Caco-2 (cell line): Measurements from ENCODE around the gene RAB20. TPM values are rescaled to one million over a fixed set of nuclear protein-coding genes. Genes with fewer than 3 reads are reported as not detected.

Experiments
- BruUV-seq: library from RNA; stranded (reverse); fragments of 400-500 nt; replicated peaks from 2 replicates; lab custom pipeline; 2021; lab: Mats Ljungman, UMichigan
- CTCF ChIA-PET: fragments of 300-600 bp; sonication (Branson Sonifier 250); formaldehyde crosslinking; loops from one replicate; lab custom pipeline; 2022; ENCODE audit warnings: antibody characterized with exemption; lab: Charles Lee
- POLR2A ChIA-PET: fragments of 300-600 bp; sonication (Branson Sonifier 250); formaldehyde crosslinking; loops from one replicate; lab custom pipeline; 2022; ENCODE audit warnings: antibody characterized with exemption; lab: Charles Lee
- DNase-seq, 2 experiments: peaks; one replicate each; pipeline versions ENCODE4 v3.0.0 to v3.0.0-alpha.2; 2020 to 2022
- H3K27me3 ChIP-seq: replicated peaks from 2 replicates; pipeline ENCODE4 v1.6.0; 2011; ENCODE audit warnings: low read length; ENCODE audit not compliant: control insufficient read depth, insufficient read depth
- H3K36me3 ChIP-seq: 2 replicates; pipeline ENCODE4 v1.5.1; 2011; ENCODE audit warnings: low read length; ENCODE audit not compliant: control insufficient read depth, insufficient read depth
- H3K4me1 ChIP-seq: fragments of 250-450 bp; sonication (Bioruptor Pico); 2 replicates; pipeline ENCODE4 v1.5.1; 2020; ENCODE audit warnings: mild to moderate bottlenecking
- H3K4me3 ChIP-seq: 2 replicates; pipeline ENCODE4 v1.5.1; 2011; ENCODE audit warnings: low read depth, mild to moderate bottlenecking, control low read depth, low read length
- H3K9me3 ChIP-seq: fragments of 250-450 bp; sonication (Bioruptor Pico); 2 replicates; pipeline ENCODE4 v1.5.1; 2020; ENCODE audit warnings: mild to moderate bottlenecking, moderate library complexity
- H3K27ac Mint-ChIP-seq: one replicate; pipeline ENCODE4 v1.8.0; 2022; ENCODE audit warnings: mixed read lengths; ENCODE audit not compliant: unreplicated experiment
- H3K27me3 Mint-ChIP-seq: one replicate; pipeline ENCODE4 v1.8.0; 2022; ENCODE audit warnings: mixed read lengths; ENCODE audit not compliant: insufficient read depth, unreplicated experiment
- H3K36me3 Mint-ChIP-seq: one replicate; pipeline ENCODE4 v1.8.0; 2022; ENCODE audit warnings: mild to moderate bottlenecking, mixed read lengths; ENCODE audit not compliant: insufficient read depth, unreplicated experiment
- H3K4me1 Mint-ChIP-seq: one replicate; pipeline ENCODE4 v1.8.0; 2022; ENCODE audit warnings: low read depth, mixed read lengths; ENCODE audit not compliant: unreplicated experiment
- H3K4me3 Mint-ChIP-seq: one replicate; pipeline ENCODE4 v1.8.0; 2022; ENCODE audit warnings: mild to moderate bottlenecking, moderate library complexity, mixed read lengths; ENCODE audit not compliant: unreplicated experiment
- H3K9me3 Mint-ChIP-seq: one replicate; pipeline ENCODE4 v1.8.0; 2022; ENCODE audit warnings: mixed read lengths; ENCODE audit not compliant: unreplicated experiment
- CTCF ChIP-seq, 2 experiments: fragments of 200-600 bp in 1 of 2; IDR thresholded peaks; 1 replicate in 1 of 2; 2 replicates in 1 of 2; pipeline versions ENCODE4 v1.5.1 to v1.8.0; 2011 to 2022; ENCODE audit warnings: antibody characterized with exemption in 1 of 2, control low read depth in 1 of 2, inconsistent platforms in 1 of 2, low read depth in 1 of 2, low read length in 1 of 2, mild to moderate bottlenecking in 1 of 2, moderate library complexity in 1 of 2; ENCODE audit not compliant: insufficient read depth in 1 of 2, severe bottlenecking in 1 of 2, unreplicated experiment in 1 of 2
- intact Hi-C: fragments of 100-400 bp; cut with micrococcal nuclease; formaldehyde crosslinking; loops from one replicate; pipeline ENCODE4 v1.10.0; 2022; ENCODE audit not compliant: unreplicated experiment
- total RNA-seq: library from RNA; stranded (reverse); gene quantifications from 2 replicates; pipeline ENCODE4 v1.2.3, GENCODE V29; 2022

The RAB20 gene
- total RNA-seq, 1 experiment from 2014 or later: 37.9 TPM

- H3K27ac Mint-ChIP-seq: peak overlapping the region; percentile 21
- no peaks in the 10 kb centered on the region for H3K36me3 ChIP-seq
Measured at GRCh38 chr13:110483386-110483968, 78.0 kb downstream of the RAB20 start.

GRCh38 chr13:110480161-110480560, 81.4 kb downstream of the RAB20 start:
- Mint-ChIP-seq H3K4me1 (peaks cover 21% of the 10 kb centered on the region), H3K36me3 (peaks cover 7% of the 10 kb centered on the region), H3K27me3 (no peaks in the 10 kb centered on the region), H3K9me3 (peaks cover 9% of the 10 kb centered on the region), H3K27ac (peak overlapping the region; percentile 17), H3K4me3 (no peak overlapping the region)
- ChIA-PET POLR2A (no interaction called here), CTCF (no interaction called here)
- Histone ChIP-seq H3K4me1 (peaks cover 19% of the 10 kb centered on the region), H3K27me3 (no peaks in the 10 kb centered on the region), H3K9me3 (peaks cover 9% of the 10 kb centered on the region; the same call in 1 of the 2 replicates), H3K4me3 (no peak overlapping the region), H3K36me3 (no peaks in the 10 kb centered on the region)
- TF ChIP-seq CTCF (IDR thresholded peaks at IDR 0.05; ENCODE audit: insufficient read depth in 1 of 2, low read depth in 1 of 2, low read length in 1 of 2, severe bottlenecking in 1 of 2, unreplicated experiment in 1 of 2): no peak
- no peak for DNase-seq
- intact Hi-C loops: no loop called here
- BruUV-seq: no TSS peak

More at GRCh38 chr13:110483386-110483968, 78.0 kb downstream of the RAB20 start:
- Histone ChIP-seq H3K9me3 (peaks cover 9% of the 10 kb centered on the region; the same call in 1 of the 2 replicates), H3K27me3 (no peaks in the 10 kb centered on the region), H3K4me1 (peaks cover 39% of the 10 kb centered on the region), H3K4me3 (no peak overlapping the region)
- H3K9me3 Mint-ChIP-seq: peaks cover 9% of the 10 kb centered on the region
- ChIA-PET CTCF (no interaction called here), POLR2A (no interaction called here)
- DNase-seq: no peak
- H3K27me3 Mint-ChIP-seq: no peaks in the 10 kb centered on the region
- no peak overlapping the region for H3K4me3 Mint-ChIP-seq
- intact Hi-C loops: no loop called here
- H3K36me3 Mint-ChIP-seq: peaks cover 22% of the 10 kb centered on the region
- peaks cover 13% of the 10 kb centered on the region for H3K4me1 Mint-ChIP-seq
- BruUV-seq: no TSS peak
- TF ChIP-seq CTCF (IDR thresholded peaks at IDR 0.05; ENCODE audit: insufficient read depth in 1 of 2, low read depth in 1 of 2, low read length in 1 of 2, severe bottlenecking in 1 of 2, unreplicated experiment in 1 of 2): no peak

GRCh38 chr13:110479648-110480047, 81.9 kb downstream of the RAB20 start:
- Mint-ChIP-seq H3K4me3 (no peak overlapping the region), H3K9me3 (peaks cover 9% of the 10 kb centered on the region), H3K36me3 (peaks cover 2% of the 10 kb centered on the region), H3K27me3 (no peaks in the 10 kb centered on the region), H3K4me1 (peaks cover 26% of the 10 kb centered on the region), H3K27ac (peak overlapping the region; percentile 17)
- H3K9me3 ChIP-seq: peaks cover 6% of the 10 kb centered on the region; the same call in 1 of the 2 replicates
- BruUV-seq: no TSS peak
- ChIA-PET CTCF (interaction anchor here (0.6 kb wide), 1 partner anchor 38 kb away, joined by 4 read pairs; no protein-coding TSS in a partner anchor), POLR2A (no interaction called here)
- intact Hi-C loops: no loop called here
- peaks cover 16% of the 10 kb centered on the region for H3K4me1 ChIP-seq
- TF ChIP-seq CTCF (IDR thresholded peaks at IDR 0.05; ENCODE audit: insufficient read depth in 1 of 2, low read depth in 1 of 2, low read length in 1 of 2, severe bottlenecking in 1 of 2, unreplicated experiment in 1 of 2): no peak
- no peak overlapping the region for H3K4me3 ChIP-seq
- no peak for DNase-seq
- no peaks in the 10 kb centered on the region for H3K27me3 ChIP-seq
- H3K36me3 ChIP-seq: no peaks in the 10 kb centered on the region
